HG03575 (cell line): Measurements from ENCODE around the gene WWTR1.

Source experiments
- ATAC-seq: cut with Tn5 transposase; IDR thresholded peaks from one replicate; pipeline ENCODE4 v1.9.1; 2021; ENCODE audit not compliant: unreplicated experiment, insufficient number of reproducible peaks, low FRiP score; ENCODE audit errors: extremely low read depth

WWTR1 gene

GRCh38 chr3:149657926-149658743 is at the start of gene WWTR1:
Gene WWTR1 (minus strand): TSS chr3:149658025. CDS start chr3:149657306, 719 bp downstream.
- no peak for ATAC-seq

- ATAC-seq = no peak
Observed at GRCh38 chr3:149706905-149707304, 49.1 kb upstream of the WWTR1 start.

- ATAC-seq = no peak
Observed at GRCh38 chr3:149705416-149705815, 47.6 kb upstream of the WWTR1 start.

- ATAC-seq = no peak
Observed at GRCh38 chr3:149703466-149703865, 45.6 kb upstream of the WWTR1 start.

- ATAC-seq = no peak
Observed at GRCh38 chr3:149702691-149703441, 45.0 kb upstream of the WWTR1 start.

- ATAC-seq = no peak
Observed at GRCh38 chr3:149701977-149702350, 44.1 kb upstream of the WWTR1 start.

- no peak for ATAC-seq
Observed at GRCh38 chr3:149701206-149701976, 43.6 kb upstream of the WWTR1 start.

- ATAC-seq = no peak
Observed at GRCh38 chr3:149688122-149688757, 30.4 kb upstream of the WWTR1 start.

- no peak for ATAC-seq
Observed at GRCh38 chr3:149686996-149687395, 29.2 kb upstream of the WWTR1 start.

- ATAC-seq = no peak
Observed at GRCh38 chr3:149678351-149678950, 20.6 kb upstream of the WWTR1 start.

- ATAC-seq = no peak
Observed at GRCh38 chr3:149673393-149673792, 15.6 kb upstream of the WWTR1 start.

- ATAC-seq = no peak
Observed at GRCh38 chr3:149670742-149671492, 13.1 kb upstream of the WWTR1 start.

- ATAC-seq = no peak
Observed at GRCh38 chr3:149667576-149667975, 9.8 kb upstream of the WWTR1 start.

- ATAC-seq = no peak
Observed at GRCh38 chr3:149663966-149664365, 6.1 kb upstream of the WWTR1 start.

GRCh38 chr3:149662240-149662887 is 4.5 kb upstream of the WWTR1 start:
- no peak for ATAC-seq

- ATAC-seq = no peak
Observed at GRCh38 chr3:149660462-149660861, 2.6 kb upstream of the WWTR1 start.

- ATAC-seq = no peak
Observed at GRCh38 chr3:149658744-149659497, 1.1 kb upstream of the WWTR1 start.
